T-helper 1 cell treated with Interleukin-12 subunit alpha and Interleukin-12 subunit beta and Interleukin-4 antibody, amounts not matched to agents 30 ng/mL and 1 ng/mL, for 36 hours (primary cell): Measurements from ENCODE around the gene ANKLE2. TPM values are rescaled to one million over a fixed set of nuclear protein-coding genes. Genes with fewer than 3 reads are reported as not detected.
"Not testable (repeated sequence)": the region's sequence is repeated elsewhere in the genome, so short reads cannot be mapped to it uniquely, and the experiment has no call there.

ENCODE experiments used
- intact Hi-C: fragments of 100-400 bp; cut with micrococcal nuclease; formaldehyde crosslinking; loops from one replicate; pipeline ENCODE4 v1.15.1; 2024
- total RNA-seq: library from RNA; stranded (reverse); gene quantifications from 2 replicates; pipeline ENCODE4 v1.2.3, GENCODE V29; 2022

ANKLE2 gene
- 103 and 105 TPM in 2 replicates for total RNA-seq

DNA sequence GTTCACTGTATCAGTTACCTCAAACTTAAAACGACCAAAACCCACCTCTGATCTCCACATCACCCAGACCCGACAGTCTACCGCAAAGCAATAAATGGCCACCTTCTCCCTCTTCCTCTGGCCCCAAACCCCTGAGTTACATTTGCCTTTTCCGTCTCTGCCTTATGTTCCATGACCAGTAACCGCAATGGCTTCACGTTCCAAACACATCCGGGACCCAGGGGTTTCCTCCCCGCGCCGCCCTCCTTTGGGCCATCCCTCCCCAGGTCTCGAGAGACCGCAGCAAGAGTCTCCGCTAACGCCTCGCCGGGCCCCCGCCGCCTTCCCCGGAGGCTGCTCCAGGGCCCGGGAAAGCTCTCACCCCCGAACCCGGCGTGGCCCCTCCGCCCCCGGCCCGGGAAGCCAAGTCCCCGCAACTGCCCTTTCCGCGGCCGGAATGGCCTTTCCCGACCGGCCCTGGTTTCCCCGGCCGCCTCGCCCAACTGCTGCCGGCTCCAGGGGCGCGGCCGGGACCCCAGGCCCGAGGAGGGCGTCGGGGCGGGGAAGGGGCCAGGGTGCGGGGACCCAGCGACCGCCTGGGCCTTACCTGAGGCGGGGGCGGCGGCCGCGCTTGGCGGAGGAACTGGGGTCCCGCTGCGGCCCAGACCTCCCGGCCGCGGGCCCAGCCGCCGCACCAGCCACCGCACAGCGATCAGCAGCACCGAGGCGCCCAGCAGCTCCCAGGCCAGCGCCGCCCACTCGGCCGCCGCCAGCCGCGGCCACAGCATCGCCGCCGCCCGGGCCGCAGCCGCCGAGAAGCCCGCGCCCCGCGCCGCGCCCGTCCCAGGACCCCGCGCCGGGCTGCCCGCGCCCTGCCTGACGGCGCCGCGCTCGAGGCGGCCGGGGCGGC lies at the start of gene ANKLE2:
TSS of gene ANKLE2 (minus strand) at position 801 of the 889 bp plus-strand sequence. CDS start at position 767, 34 bp downstream.
- intact Hi-C loops, result loop anchor here (1.0 to 5.0 kb wide), 5 partner anchors 51 to 619 kb away; partner anchors contain the start of genes DDX51, NOC4L, PGAM5 and POLE

DNA sequence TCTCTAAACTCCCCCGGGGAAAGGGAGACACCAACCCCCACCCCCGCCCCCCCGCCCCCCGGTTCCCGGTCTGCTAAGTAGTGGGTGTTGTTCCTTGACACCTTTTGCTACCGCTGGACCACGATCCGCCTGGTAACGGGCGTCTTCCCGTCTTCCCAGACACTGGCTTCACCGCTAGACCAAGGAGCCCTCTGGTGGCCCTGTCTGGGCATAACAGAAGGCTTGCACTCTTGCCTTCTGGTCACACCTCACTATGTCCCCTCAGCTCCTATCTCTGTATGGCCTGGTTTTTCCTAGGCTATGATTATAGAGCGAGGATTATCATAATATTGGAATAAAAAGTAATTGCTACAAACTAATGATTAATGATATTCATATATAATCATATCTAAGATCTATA lies 47.8 kb upstream of the ANKLE2 start:
- intact Hi-C loops, result loop anchor here (2.0 kb wide), 1 partner anchor 41 kb away; no protein-coding TSS in a partner anchor

DNA sequence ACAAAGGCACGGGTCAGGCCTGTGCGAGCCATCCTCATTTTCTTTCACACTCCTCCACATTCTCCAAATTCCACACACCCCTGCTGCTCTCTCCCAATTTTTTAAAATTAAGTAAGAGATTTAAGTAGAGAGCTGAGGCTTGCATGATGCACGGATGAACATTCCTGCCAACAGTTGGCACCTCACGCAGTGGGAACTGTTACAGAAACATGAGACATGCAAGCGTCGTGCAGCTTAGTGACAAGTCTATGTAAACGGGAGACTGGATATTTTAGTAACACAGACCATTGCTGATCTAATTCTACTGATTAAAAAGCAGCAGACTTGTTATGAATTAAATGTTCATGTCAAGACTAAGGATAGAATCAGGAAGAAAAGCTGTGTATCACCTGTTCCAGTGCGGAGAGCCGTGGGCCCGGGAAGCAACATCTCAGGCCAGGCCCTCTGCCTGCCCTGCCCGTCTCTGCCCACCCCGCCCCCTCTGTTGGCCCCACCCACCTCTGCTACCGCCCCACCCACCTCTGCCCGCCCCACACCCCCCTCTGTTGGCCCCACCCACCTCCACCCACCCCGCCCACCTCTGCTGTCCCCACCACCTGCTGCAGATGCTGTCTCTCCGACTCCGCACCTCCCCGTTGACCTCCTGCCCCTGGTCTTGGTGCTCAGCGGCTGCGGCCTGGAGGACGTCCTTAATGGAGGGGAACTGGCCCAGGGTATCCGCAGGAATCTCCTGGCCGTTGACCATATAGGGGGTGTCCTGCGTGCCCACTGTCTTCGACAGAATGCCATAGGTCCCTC lies 45.9 kb upstream of the ANKLE2 start:
- intact Hi-C loops, result loop anchor here (2.0 kb wide), 1 partner anchor 39 kb away; no protein-coding TSS in a partner anchor

DNA sequence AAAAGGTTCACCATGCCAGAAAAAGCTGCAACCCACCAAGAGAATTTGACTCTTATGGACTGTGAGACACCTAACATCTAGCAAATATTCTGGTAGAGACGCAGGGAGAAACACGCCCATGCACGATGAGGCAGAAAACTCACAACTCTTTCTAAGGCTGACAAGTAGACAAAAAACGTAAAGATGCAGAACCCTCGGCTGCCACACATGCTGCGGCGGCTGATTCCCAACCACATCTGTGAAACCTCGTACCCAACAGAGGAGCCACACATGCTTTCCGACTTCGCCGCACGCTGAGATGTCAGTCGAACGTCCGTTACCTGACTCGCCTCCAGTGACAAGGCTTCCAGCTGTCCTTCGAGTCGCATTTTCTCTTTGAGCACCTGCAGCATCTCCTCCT lies 45.2 kb upstream of the ANKLE2 start:
- intact Hi-C loops, result no loop called here

DNA sequence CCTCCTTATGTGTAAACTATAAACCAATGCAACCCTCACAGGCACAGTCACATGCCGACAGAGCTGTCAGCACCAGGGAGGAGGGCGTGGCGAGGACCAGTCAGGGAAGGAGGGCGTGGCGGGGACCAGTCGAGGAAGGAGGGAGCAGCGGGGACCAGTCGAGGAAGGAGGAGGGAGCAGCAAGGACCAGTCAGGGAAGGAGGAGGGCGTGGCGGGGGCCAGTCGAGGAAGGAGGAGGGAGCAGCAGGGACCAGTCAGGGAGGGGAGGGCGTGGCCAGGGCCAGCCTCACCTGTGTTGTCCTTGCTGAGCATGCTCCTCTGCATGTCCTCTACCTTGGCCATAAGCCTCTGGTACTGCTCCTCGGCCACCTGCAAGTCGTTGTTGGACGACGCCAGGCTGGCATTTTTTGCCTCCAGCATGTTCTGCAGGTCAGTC lies 42.8 kb upstream of the ANKLE2 start:
- intact Hi-C loops, result no loop called here

DNA sequence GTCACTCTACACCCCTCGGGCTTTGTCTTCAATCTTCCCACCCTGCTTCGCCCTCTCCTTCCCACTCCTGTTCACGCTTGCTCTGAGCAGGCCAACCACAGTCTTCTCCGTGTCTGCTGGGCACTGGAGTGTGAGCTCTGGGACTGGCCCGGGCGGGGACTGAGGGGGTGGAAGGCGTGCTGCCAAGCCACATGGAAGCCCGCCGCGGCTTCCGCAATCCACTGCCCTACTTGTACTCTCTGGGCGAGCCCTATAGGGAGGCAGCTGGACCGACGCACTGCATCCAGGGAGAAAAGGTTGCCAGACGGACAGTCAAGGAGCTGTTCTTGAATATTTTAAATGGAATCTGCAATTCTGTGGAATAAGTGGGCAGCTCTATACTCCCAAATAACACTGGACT lies 42.3 kb upstream of the ANKLE2 start:
- intact Hi-C loops, result no loop called here

DNA sequence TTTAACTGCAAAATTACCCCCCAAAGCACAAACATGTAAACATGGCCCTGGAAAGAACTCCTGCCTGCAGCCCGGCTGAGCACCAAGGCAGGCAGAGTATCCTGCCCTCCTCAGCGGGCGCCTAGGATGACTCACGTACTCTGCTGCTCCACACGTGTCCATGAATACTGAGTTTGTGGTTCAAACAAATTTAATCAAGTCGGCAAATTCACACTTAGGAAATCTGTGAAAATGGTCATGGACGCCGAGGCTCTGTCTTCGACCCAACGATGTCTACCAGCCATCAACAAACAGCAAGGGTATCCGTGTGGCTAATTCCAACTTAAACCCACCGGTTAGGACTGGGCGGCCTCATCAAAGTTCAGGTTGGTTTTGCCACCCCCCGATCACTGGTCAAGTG lies 41.5 kb upstream of the ANKLE2 start:
- intact Hi-C loops, result no loop called here

DNA sequence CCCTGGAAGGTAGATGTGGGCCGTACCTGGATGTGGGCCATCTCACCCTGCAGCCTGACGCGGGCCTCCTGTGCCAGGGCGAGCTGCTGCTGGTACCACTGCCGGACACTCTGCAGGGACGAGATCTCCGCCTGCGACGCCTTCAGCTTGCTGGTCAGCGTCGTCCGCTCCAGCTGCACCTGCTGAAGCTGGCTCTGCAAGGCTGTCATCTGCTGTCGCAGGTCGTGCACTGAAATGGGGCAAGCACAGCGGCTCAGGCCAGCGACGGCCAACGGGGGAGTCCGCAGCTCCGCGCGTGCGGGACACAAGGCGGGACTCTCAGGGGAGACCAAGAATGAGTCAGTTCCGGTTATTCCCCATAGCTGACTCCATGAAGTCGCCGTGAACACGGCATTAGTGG lies 40.1 kb upstream of the ANKLE2 start:
- intact Hi-C loops, result no loop called here

DNA sequence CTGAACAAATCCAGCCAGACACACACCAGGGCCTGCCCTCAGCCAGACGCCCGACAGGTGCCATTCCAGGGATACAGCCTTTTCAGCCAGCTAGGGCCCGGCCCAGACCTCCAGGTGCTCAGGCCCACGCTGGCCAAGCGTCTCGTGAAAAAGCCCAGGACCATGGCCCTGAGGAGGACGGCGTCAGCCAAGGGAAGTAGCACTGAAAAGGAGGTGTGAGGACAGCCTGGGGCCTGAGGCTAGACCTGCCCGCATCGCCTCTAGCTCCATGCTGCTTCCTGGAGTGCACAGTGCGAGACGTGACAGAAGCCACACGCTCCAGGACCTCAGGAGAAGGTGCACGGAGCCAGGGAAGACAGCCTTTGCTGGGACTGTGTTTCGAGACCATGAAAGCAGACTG lies 37.2 kb upstream of the ANKLE2 start:
- intact Hi-C loops, result no loop called here

DNA sequence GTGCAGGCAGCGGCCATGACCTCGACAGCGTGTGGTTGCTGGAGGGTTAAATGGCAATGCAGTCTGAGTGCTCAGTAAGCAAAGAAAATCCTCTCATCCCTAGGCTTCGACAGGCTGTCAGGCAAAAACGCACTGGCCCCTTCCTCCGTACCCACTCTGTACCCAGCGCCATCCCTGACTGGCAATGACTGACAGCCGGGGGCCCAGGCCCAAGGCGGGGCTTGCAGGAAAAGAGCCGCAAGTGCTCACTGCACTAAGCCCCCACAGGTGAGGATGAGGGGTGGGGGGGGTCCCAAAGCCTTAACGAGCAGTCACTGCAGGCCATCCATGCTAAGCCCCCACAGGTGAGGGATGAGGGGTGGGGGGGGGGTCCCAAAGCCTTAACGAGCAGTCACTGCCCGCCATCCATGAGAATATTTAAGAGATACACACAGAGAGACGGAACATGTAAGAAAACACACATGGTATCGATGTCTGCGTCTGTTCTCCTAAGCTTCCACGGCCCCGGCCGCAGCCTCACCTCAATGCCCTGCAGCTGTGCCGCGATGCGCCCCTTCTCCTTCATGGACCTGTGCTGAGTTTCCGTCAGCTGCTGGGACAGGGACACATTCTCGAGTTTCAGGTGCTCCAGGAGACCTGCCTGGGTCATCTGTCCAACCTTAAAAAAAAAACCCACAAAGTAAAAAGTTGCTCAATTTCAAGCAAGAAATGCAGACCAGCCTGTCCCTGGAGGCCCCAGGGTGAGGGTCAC lies 36.4 kb upstream of the ANKLE2 start:
- intact Hi-C loops, result no loop called here

DNA sequence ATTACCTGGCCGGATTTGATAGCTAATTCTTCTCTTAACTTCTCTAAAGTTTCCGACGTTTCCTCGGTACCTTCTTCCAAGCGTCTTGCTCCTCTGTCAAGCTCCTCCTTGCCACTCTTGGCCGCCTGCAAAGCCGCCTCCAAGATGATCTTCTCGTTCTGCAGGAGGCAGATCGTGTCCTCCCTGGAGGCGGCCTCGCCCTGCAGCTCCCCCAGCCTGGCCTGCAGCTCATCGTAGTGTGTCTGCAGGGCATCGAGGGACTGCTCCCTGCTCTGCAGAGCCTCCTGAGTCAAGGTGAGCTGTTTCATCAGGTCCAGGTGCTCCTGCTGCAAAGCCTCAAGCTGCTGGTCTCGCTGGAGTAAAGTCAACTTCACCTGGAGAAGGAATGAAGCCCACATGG lies 34.2 kb upstream of the ANKLE2 start:
- intact Hi-C loops, result no loop called here

DNA sequence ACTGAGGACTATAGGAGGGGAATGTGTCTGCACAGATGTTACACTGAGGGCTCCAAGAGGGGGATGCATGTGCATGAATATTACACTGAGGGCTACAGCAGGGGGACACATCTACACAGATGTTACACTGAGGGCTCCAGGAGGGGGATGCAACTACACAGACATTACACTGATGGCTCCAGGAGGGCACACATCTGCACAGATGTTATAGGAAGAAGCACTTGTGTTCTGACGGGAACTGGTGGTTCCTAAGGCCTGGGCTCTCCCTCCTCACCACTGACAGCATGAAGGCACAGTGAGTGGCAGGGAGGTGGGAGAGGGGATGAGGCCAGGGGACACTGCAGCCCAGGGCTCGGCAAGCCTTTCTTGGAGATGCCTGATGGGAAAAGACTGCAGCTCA lies 30.3 kb upstream of the ANKLE2 start:
- intact Hi-C loops, result not testable (repeated sequence)

DNA sequence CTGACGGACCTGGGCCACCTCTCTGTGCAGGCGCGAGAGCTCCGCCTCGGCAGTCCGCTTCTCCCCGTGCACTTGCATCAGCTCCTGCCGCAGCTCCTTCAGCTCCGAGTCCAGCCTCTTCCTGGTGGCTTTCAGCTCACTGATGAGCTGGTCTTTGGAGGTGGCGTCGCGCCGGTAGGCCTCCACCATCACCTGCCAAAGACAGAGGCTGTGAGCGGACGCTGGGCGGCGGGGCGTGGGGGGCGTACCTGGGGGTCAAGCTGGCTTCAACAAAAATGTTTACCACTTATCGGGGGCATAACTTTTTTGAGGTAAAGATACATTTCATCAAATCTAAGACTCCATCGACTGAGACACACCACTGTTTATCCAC lies 27.5 kb upstream of the ANKLE2 start:
- intact Hi-C loops, result no loop called here

DNA sequence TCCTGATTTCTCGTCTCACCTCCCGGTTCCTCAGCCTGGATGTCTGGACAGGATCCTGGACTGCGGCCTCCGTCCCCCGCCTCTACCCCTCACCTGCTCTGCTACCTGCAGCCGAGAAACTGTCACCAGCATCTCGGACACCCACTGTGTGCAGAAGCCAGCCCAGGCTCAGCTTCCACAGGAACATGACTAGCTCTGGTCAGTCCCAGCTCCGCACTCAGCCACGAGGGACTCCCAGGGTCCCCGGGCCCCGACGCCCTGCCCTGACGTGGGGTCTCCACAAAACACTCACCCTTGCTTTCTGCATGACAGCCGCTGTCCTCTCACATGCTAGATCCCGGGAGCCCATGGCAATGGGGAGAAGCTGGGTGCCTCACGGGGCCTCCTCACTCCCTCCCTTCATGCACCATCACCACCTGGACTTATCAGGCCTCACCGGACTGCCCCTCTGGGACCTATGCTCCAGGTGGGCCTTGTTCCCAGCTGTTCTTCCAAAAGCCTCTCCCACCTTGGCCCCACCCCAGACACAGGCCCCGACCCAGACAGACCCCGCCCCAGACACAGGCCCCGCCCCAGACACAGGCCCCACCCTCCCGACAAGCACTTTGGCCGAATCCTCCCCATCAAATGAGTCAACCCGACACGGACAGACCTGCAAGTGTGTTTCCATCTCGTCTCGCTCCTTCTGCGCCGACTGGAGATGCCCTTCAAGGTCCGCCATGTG lies 26.9 kb upstream of the ANKLE2 start:
- intact Hi-C loops, result no loop called here

DNA sequence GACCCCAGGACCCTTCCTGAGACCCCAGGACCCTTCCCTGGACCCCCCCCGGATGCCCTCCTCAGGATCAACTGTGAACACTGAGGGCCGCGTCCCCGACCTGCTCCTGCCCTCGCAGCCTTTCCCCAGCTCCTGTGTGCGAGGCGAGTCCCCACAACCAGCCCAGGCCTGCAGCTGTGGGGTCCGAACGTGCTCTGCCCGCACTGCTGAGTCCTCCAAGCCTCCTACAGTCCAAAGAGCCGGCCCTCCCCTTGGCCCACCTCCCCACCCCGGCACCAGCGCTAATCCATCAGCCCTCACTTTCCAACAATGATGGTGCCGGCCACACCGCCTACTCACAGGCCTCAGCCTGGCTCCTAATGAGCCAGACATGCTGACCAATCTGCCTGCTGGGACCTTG lies 26.2 kb upstream of the ANKLE2 start:
- intact Hi-C loops, result no loop called here

DNA sequence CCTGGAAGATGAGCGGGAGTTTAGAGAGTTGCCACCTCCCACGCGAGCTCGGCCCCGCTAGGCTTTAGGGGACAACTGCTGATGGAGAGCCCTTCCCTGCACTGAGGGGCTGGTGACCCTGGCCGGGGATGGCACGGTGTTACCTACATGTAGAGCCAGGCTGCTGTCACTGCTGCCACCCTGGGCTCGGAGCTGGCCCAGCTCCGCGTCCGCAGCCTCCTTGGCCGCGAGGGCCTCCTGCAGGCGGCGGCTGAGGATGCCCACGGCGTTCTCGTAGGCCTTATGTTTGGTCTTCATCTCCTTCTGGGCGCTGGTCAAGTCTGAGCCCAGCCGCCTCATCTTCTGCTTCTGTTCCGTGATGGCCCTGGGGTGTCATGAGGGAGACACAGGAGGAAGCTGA lies 24.6 kb upstream of the ANKLE2 start:
- intact Hi-C loops, result no loop called here

DNA sequence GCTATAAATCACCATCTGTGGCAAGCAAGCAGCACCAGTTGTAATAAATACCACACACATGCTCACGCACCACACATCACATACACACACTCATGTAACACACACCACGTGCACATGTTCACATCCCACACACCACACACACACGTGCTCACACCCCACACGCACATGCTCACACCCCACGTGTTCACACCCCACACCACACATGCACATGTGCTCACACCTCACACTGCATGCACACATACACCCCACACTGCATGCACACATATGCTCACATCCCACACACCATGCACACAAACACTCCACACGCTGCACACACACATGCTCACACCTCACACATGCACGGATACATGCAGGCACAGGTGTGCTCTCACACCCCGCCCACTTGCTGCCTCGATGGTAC lies 22.9 kb upstream of the ANKLE2 start:
- intact Hi-C loops, result no loop called here

DNA sequence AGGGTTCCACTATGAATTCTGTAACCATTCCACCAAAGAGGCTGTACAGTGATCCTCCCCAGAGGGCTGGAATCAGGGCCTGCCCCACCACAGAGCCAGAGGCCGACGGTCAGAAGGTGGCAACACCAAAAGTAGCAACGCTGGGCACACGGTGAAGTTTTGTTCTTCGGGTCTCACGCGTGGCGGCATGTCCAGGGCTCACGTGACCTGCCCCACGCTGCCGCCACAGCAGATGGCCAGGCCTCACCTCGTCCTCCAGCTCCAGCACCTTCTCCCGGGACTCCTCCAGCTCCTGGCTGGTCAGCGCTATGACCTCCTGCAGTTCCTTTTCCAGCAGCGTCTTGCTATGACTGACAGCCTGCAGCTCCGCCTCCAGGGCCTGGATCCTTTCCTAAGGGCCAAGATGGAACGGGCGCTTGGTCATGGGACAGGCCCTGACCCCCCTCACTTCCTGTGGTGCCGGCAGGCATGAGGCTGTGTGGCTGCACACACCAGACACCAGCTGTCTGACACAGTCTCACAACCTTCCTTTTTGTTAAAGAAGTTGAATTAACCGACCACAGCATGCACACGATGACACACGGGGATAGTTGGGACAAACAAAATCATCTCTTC lies 22.4 kb upstream of the ANKLE2 start:
- intact Hi-C loops, result no loop called here

DNA sequence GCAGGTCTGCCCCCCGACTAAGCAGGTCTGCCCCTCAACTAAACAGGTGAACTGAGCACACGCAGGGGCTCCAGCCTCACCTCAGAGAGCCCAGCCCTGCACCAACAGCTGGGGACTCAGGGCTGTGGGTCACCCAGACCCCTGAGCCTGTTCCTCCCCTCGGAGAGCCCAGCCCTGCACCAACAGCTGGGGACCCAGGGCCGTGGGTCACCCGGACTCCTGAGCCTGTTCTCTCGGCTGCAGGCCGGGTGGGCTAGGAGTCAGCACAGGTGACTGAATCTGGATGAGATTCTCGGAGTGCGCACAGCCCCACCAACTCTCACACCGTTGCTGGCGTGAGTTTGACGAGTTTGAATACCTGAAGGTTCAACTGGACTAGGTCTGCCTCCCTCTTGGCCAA lies 20.3 kb upstream of the ANKLE2 start:
- intact Hi-C loops, result no loop called here

DNA sequence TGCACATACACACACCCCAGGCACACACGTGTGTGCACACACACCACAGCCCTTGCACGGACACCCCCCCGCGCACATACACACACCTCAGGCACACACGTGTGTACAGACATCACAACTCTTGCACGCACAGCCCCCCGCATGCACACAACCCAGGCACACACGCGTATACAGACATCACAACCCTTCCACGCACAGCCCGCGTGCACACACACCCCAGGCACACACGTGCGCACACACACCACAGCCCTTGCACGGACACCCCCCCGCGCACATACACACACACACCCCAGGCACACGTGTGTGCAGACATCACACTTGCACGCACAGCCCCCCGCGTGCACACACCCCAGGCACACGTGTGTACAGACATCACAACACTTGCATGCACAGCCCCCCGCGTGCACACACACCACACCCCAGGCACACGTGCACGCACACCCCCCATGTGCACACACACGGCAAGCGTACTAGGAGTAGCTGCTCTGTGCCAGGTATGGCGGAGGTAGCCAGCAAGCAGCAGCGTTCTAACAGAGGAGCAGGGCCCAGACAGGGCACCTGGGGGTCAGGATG lies 18.2 kb upstream of the ANKLE2 start:
- intact Hi-C loops, result no loop called here
